GM23338 (cell line): ENCODE measurements around the gene KPTN. TPM values are rescaled to one million over a fixed set of nuclear protein-coding genes. Genes with fewer than 3 reads are reported as not detected.

ENCODE experiments used
- ATAC-seq: fragments of 200-7000 bp; cut with Tn5 transposase; 3 replicates; pipeline ENCODE4 v1.9.1; 2020
- DNase-seq: peaks from one replicate; pipeline ENCODE4 v3.0.0-alpha.2; 2015; ENCODE audit warnings: low spot score
- H2AFZ ChIP-seq: fragments of 200-600 bp; sonication (generic); 2 replicates; pipeline ENCODE4 v1.8.0; 2016; ENCODE audit warnings: antibody characterized with exemption, mild to moderate bottlenecking, moderate library complexity
- H3F3A ChIP-seq: fragments of 200-600 bp; sonication (generic); replicated peaks from 2 replicates; pipeline ENCODE4 v1.8.0; 2017; ENCODE audit warnings: antibody characterized with exemption, mixed run types, low read depth
- H3K27ac ChIP-seq: fragments of 200-600 bp; sonication (generic); 2 replicates; pipeline ENCODE4 v1.6.1; 2016; ENCODE audit warnings: low read depth
- H3K27me3 ChIP-seq: fragments of 200-600 bp; sonication (generic); 2 replicates; pipeline ENCODE4 v1.8.0; 2016; ENCODE audit warnings: mild to moderate bottlenecking, mixed run types, moderate library complexity; ENCODE audit not compliant: insufficient read depth
- H3K36me3 ChIP-seq: fragments of 200-600 bp; sonication (generic); 2 replicates; pipeline ENCODE4 v1.8.0; 2016; ENCODE audit warnings: mild to moderate bottlenecking; ENCODE audit not compliant: insufficient read depth
- H3K4me1 ChIP-seq: fragments of 200-600 bp; sonication (generic); 2 replicates; pipeline ENCODE4 v1.8.0; 2016; ENCODE audit warnings: mild to moderate bottlenecking, moderate library complexity; ENCODE audit not compliant: insufficient read depth
- H3K4me2 ChIP-seq: fragments of 200-600 bp; sonication (generic); 2 replicates; pipeline ENCODE4 v1.7.1; 2017; ENCODE audit warnings: mixed run types
- H3K4me3 ChIP-seq: fragments of 200-600 bp; sonication (generic); 2 replicates; pipeline ENCODE4 v1.6.1; 2016; ENCODE audit warnings: mixed run types
- H3K79me2 ChIP-seq: fragments of 200-600 bp; sonication (generic); replicated peaks from 2 replicates; pipeline ENCODE4 v1.8.0; 2017; ENCODE audit warnings: mild to moderate bottlenecking; ENCODE audit not compliant: insufficient read depth
- H3K9me2 ChIP-seq: fragments of 200-600 bp; sonication (generic); 2 replicates; pipeline ENCODE4 v1.8.0; 2017; ENCODE audit not compliant: insufficient read depth
- H4K20me1 ChIP-seq: fragments of 200-600 bp; sonication (generic); replicated peaks from 2 replicates; pipeline ENCODE4 v1.8.0; 2017; ENCODE audit warnings: mild to moderate bottlenecking; ENCODE audit not compliant: insufficient read depth
- H3K27ac Mint-ChIP-seq: 2 replicates; pipeline ENCODE4 v1.8.0; 2020; ENCODE audit warnings: inconsistent platforms, mild to moderate bottlenecking, moderate library complexity, mixed read lengths
- H3K27me3 Mint-ChIP-seq: 3 replicates; pipeline ENCODE4 v1.8.0; 2022; ENCODE audit warnings: low read depth, mild to moderate bottlenecking, moderate library complexity, mixed read lengths, inconsistent platforms; ENCODE audit not compliant: insufficient read depth, poor library complexity
- H3K36me3 Mint-ChIP-seq: 3 replicates; pipeline ENCODE4 v1.8.0; 2021; ENCODE audit warnings: low read depth, mild to moderate bottlenecking, inconsistent platforms, moderate library complexity, mixed read lengths
- H3K4me1 Mint-ChIP-seq: 3 replicates; pipeline ENCODE4 v1.8.0; 2020; ENCODE audit warnings: mild to moderate bottlenecking, inconsistent platforms, mixed read lengths
- H3K4me3 Mint-ChIP-seq: 3 replicates; pipeline ENCODE4 v1.8.0; 2021; ENCODE audit warnings: moderate library complexity, mild to moderate bottlenecking, inconsistent platforms, mixed read lengths
- H3K9me3 Mint-ChIP-seq: 3 replicates; pipeline ENCODE4 v1.8.0; 2020; ENCODE audit warnings: moderate library complexity, mild to moderate bottlenecking, inconsistent platforms, mixed read lengths
- CREB1 ChIP-seq: fragments of 250-450 bp; sonication (Bioruptor Pico); IDR thresholded peaks from 2 replicates; pipeline ENCODE4 v1.5.0; 2020; ENCODE audit warnings: low read depth, mild to moderate bottlenecking, moderate library complexity
- EZH2 ChIP-seq: fragments of 200-600 bp; sonication (generic); IDR thresholded peaks from one replicate; pipeline ENCODE4 v1.8.0; 2017; ENCODE audit warnings: antibody characterized with exemption, mild to moderate bottlenecking, low read depth; ENCODE audit not compliant: unreplicated experiment
- EZH2phosphoT487 ChIP-seq: fragments of 200-600 bp; sonication (generic); IDR thresholded peaks from one replicate; pipeline ENCODE4 v1.8.1; 2018; ENCODE audit warnings: antibody characterized with exemption; ENCODE audit not compliant: unreplicated experiment
- JUNB ChIP-seq: IDR thresholded peaks from one replicate; pipeline ENCODE4 v1.6.1; 2016; ENCODE audit warnings: antibody characterized with exemption; ENCODE audit not compliant: unreplicated experiment
- NANOG ChIP-seq: IDR thresholded peaks from 2 replicates; pipeline ENCODE4 v1.6.1; 2016; ENCODE audit warnings: antibody characterized with exemption, borderline replicate concordance
- POLR2AphosphoS5 ChIP-seq: IDR thresholded peaks from 2 replicates; pipeline ENCODE4 v1.6.1; 2016; ENCODE audit warnings: antibody characterized with exemption, low read depth
- STAT1 ChIP-seq: IDR thresholded peaks from one replicate; pipeline ENCODE4 v1.6.1; 2016; ENCODE audit warnings: antibody characterized with exemption; ENCODE audit not compliant: unreplicated experiment
- ZNF331 ChIP-seq: fragments of 250-450 bp; sonication (Bioruptor Pico); IDR thresholded peaks from 2 replicates; pipeline ENCODE4 v1.5.0; 2020; ENCODE audit warnings: low read depth, mild to moderate bottlenecking, moderate library complexity
- polyA plus RNA-seq: library from polyadenylated mRNA; unstranded; fragments of >200 nt; fragmentation: Nextera tagmentation; extraction: Ambion mirVana; gene quantifications from 2 replicates; pipeline ENCODE4 v1.2.1, GENCODE V29; 2016
- total RNA-seq: library from RNA; depleted of rRNA; stranded (reverse); fragments of >200 nt; shearing (Covaris generic); gene quantifications from 2 replicates; pipeline ENCODE4 v1.2.3, GENCODE V29; 2014
- TF ChIP-seq, protein P1 (sequence below), 2 experiments: fragments of 200-600 bp in 1 of 2; sonication (generic) in 1 of 2; conservative IDR thresholded peaks; 2 replicates each; pipeline versions ENCODE4 v1.5.1 to v1.6.1; 2016 to 2017; ENCODE audit warnings: antibody characterized with exemption in 2 of 2, low read depth in 2 of 2, mild to moderate bottlenecking in 2 of 2, moderate library complexity in 1 of 2
- TF ChIP-seq, protein P2 (sequence below): IDR thresholded peaks from one replicate; pipeline ENCODE4 v1.6.1; 2018; ENCODE audit warnings: antibody characterized with exemption; ENCODE audit not compliant: unreplicated experiment

Gene KPTN
- total and polyA plus RNA-seq, 2 experiments from 2014 or later: 19.8 to 26.2 TPM

GRCh38 chr19:47506459-47506858 is 22.4 kb upstream of the KPTN start (continued):
- TF ChIP-seq, protein P1, sequence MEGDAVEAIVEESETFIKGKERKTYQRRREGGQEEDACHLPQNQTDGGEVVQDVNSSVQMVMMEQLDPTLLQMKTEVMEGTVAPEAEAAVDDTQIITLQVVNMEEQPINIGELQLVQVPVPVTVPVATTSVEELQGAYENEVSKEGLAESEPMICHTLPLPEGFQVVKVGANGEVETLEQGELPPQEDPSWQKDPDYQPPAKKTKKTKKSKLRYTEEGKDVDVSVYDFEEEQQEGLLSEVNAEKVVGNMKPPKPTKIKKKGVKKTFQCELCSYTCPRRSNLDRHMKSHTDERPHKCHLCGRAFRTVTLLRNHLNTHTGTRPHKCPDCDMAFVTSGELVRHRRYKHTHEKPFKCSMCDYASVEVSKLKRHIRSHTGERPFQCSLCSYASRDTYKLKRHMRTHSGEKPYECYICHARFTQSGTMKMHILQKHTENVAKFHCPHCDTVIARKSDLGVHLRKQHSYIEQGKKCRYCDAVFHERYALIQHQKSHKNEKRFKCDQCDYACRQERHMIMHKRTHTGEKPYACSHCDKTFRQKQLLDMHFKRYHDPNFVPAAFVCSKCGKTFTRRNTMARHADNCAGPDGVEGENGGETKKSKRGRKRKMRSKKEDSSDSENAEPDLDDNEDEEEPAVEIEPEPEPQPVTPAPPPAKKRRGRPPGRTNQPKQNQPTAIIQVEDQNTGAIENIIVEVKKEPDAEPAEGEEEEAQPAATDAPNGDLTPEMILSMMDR (conservative IDR thresholded peaks at IDR 0.05; ENCODE audit: low read depth in 2 of 2): no peak
- TF ChIP-seq CREB1 (CRISPR knock-in tag) (no peak), POLR2AphosphoS5 (no peak)

DNA sequence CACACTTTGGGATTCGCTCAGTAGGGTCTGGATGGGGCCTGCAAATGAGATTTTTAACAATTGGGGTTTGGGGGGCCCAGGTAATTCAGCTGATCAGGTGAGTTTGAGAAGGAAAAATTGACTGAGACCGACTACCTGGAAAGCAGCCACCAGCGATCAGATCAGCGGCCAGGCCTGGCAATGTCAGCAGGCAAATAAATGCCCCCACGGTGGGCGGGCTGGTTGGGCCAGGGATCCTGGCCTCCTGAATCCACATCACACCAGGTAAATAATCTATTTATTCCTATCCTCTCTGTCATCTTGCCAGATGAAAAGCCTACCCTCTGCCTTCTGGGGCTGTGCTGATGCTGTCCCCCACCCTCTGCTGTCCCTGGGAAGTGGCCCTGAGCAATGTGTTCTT is 21.5 kb upstream of the KPTN start:
- peaks cover 7% of the 10 kb centered on the region for H3K27me3 Mint-ChIP-seq
- H2AFZ ChIP-seq: no peak overlapping the region

GRCh38 chr19:47503826-47504150 is 19.8 kb upstream of the KPTN start:
- Mint-ChIP-seq H3K27ac (no peak overlapping the region), H3K36me3 (peaks cover 6% of the 10 kb centered on the region; the same call in 2 of the 3 replicates), H3K27me3 (peaks cover 13% of the 10 kb centered on the region), H3K9me3 (no peaks in the 10 kb centered on the region; the same call in 2 of the 3 replicates), H3K4me3 (no peak overlapping the region), H3K4me1 (peaks cover 25% of the 10 kb centered on the region)
- H3K4me3 ChIP-seq: no peak overlapping the region
- no peaks in the 10 kb centered on the region for H3K36me3 ChIP-seq
- no peaks in the 10 kb centered on the region for H3K9me2 ChIP-seq
- H4K20me1 ChIP-seq: peaks cover 6% of the 10 kb centered on the region
- DNase-seq (no peak), ATAC-seq (no peak)
- no peak overlapping the region for H3K27ac ChIP-seq
- H3K27me3 ChIP-seq: no peaks in the 10 kb centered on the region
- H3K4me2 ChIP-seq: no peak overlapping the region
- peaks cover 14% of the 10 kb centered on the region for H3K4me1 ChIP-seq
- 0 out of 2 replicates have a peak, but pooled peaks cover 3% of the 10 kb centered on the region for H3F3A ChIP-seq
- H3K79me2 ChIP-seq: peaks cover 30% of the 10 kb centered on the region
- H2AFZ ChIP-seq: no peak overlapping the region
- no peak for TF ChIP-seq NANOG
- no peak for TF ChIP-seq EZH2phosphoT487
- no peak for TF ChIP-seq POLR2AphosphoS5
- TF ChIP-seq ZNF331 (CRISPR knock-in tag): no peak
- no peak for TF ChIP-seq CREB1 (CRISPR knock-in tag)
- TF ChIP-seq EZH2: no peak
- TF ChIP-seq, protein P2, sequence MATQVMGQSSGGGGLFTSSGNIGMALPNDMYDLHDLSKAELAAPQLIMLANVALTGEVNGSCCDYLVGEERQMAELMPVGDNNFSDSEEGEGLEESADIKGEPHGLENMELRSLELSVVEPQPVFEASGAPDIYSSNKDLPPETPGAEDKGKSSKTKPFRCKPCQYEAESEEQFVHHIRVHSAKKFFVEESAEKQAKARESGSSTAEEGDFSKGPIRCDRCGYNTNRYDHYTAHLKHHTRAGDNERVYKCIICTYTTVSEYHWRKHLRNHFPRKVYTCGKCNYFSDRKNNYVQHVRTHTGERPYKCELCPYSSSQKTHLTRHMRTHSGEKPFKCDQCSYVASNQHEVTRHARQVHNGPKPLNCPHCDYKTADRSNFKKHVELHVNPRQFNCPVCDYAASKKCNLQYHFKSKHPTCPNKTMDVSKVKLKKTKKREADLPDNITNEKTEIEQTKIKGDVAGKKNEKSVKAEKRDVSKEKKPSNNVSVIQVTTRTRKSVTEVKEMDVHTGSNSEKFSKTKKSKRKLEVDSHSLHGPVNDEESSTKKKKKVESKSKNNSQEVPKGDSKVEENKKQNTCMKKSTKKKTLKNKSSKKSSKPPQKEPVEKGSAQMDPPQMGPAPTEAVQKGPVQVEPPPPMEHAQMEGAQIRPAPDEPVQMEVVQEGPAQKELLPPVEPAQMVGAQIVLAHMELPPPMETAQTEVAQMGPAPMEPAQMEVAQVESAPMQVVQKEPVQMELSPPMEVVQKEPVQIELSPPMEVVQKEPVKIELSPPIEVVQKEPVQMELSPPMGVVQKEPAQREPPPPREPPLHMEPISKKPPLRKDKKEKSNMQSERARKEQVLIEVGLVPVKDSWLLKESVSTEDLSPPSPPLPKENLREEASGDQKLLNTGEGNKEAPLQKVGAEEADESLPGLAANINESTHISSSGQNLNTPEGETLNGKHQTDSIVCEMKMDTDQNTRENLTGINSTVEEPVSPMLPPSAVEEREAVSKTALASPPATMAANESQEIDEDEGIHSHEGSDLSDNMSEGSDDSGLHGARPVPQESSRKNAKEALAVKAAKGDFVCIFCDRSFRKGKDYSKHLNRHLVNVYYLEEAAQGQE: no peak
- TF ChIP-seq, protein P1 (conservative IDR thresholded peaks at IDR 0.05; ENCODE audit: low read depth in 2 of 2): no peak
- no peak for TF ChIP-seq STAT1
- TF ChIP-seq JUNB: no peak

More for the DNA sequence above, 21.5 kb upstream of the KPTN start:
- Histone ChIP-seq H3K27me3 (no peaks in the 10 kb centered on the region), H3K79me2 (peaks cover 42% of the 10 kb centered on the region), H3K9me2 (no peaks in the 10 kb centered on the region), H4K20me1 (peaks cover 8% of the 10 kb centered on the region), H3K4me1 (peaks cover 4% of the 10 kb centered on the region; the same call in 1 of the 2 replicates), H3F3A (0 out of 2 replicates have a peak, but pooled peaks cover under 1% of the 10 kb centered on the region), H3K36me3 (no peaks in the 10 kb centered on the region), H3K27ac (no peak overlapping the region), H3K4me3 (no peak overlapping the region), H3K4me2 (no peak overlapping the region)
- ATAC-seq (no peak), DNase-seq (no peak)
- Mint-ChIP-seq H3K9me3 (no peaks in the 10 kb centered on the region; the same call in 2 of the 3 replicates), H3K4me1 (peaks cover 8% of the 10 kb centered on the region), H3K27ac (no peak overlapping the region), H3K4me3 (no peak overlapping the region), H3K36me3 (peaks cover 6% of the 10 kb centered on the region; the same call in 2 of the 3 replicates)
- TF ChIP-seq ZNF331 (CRISPR knock-in tag): no peak
- no peak for TF ChIP-seq NANOG
- no peak for TF ChIP-seq EZH2
- no peak for TF ChIP-seq EZH2phosphoT487
